HepG2 (cell line): ENCODE measurements around the gene PGA5.
A peak's percentile ranks its signal among the peaks of the same experiment; 100 is the strongest.

Source experiments
- KDM5B ChIP-seq: sonication (generic); formaldehyde crosslinking; IDR thresholded peaks from 2 replicates; pipeline ENCODE4 v1.4.0; 2020; ENCODE audit warnings: missing genetic modification reagents, mild to moderate bottlenecking, borderline replicate concordance
- ZNF704 ChIP-seq: sonication (generic); formaldehyde crosslinking; IDR thresholded peaks from 2 replicates; pipeline ENCODE4 v1.8.1; 2023; ENCODE audit warnings: mild to moderate bottlenecking, inconsistent platforms, moderate library complexity, missing genetic modification reagents, borderline replicate concordance
- TF ChIP-seq, protein P1 (sequence below): sonication (generic); formaldehyde crosslinking; IDR thresholded peaks from 2 replicates; pipeline ENCODE4 v1.5.0; 2020; ENCODE audit warnings: mild to moderate bottlenecking, missing genetic modification reagents, moderate library complexity

DNA sequence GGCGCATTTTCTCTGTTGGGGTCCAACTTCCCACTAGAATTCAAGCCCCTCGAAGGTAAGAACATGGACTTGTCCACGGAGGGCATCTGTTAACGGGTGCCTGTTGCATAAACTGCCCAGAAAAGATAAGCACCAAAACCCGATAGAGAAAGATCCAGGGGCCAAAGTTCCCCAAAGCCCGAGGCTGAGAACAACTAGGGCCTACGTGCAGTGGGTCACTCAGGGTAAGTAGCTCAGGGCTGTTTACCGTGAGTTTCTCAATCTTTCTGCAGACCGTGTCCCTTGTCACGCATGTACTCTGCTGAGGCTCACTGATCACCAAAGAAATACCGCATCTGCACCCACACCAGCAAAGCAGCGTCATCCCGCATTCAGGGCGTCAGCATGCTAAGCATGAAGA lies 24.4 kb downstream of the PGA5 start:
- TF ChIP-seq ZNF704 (CRISPR knock-in tag): no peak
- TF ChIP-seq, protein P1, sequence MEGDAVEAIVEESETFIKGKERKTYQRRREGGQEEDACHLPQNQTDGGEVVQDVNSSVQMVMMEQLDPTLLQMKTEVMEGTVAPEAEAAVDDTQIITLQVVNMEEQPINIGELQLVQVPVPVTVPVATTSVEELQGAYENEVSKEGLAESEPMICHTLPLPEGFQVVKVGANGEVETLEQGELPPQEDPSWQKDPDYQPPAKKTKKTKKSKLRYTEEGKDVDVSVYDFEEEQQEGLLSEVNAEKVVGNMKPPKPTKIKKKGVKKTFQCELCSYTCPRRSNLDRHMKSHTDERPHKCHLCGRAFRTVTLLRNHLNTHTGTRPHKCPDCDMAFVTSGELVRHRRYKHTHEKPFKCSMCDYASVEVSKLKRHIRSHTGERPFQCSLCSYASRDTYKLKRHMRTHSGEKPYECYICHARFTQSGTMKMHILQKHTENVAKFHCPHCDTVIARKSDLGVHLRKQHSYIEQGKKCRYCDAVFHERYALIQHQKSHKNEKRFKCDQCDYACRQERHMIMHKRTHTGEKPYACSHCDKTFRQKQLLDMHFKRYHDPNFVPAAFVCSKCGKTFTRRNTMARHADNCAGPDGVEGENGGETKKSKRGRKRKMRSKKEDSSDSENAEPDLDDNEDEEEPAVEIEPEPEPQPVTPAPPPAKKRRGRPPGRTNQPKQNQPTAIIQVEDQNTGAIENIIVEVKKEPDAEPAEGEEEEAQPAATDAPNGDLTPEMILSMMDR (CRISPR knock-in tag): no peak
- peak; percentile 54; the same call in 1 of the 2 replicates for TF ChIP-seq KDM5B (CRISPR knock-in tag)
